K562 (cell line): ENCODE data around the gene CDH2. TPM values are rescaled to one million over a fixed set of nuclear protein-coding genes. Genes with fewer than 3 reads are reported as not detected.

Experiments
- ATAC-seq: fragments of 200-7000 bp; cut with Tn5 transposase; 3 replicates; pipeline ENCODE4 v1.9.1; 2020; ENCODE audit warnings: moderate library complexity
- BruUV-seq: library from RNA; stranded (reverse); fragments of 400-500 nt; replicated peaks from 2 replicates; lab custom pipeline; 2021; lab: Mats Ljungman, UMichigan
- CTCF ChIA-PET: fragments of 300-600 bp; formaldehyde crosslinking; extraction: SDS; loops from one replicate; lab custom pipeline; 2021; ENCODE audit warnings: low intra/inter-chr PET ratio; lab: Yijun Ruan, JAX
- POLR2A ChIA-PET: fragments of 300-600, 350-650 bp; sonication (Branson Sonifier 250); formaldehyde crosslinking; extraction: SDS; loops from one replicate; lab custom pipeline; 2021; ENCODE audit warnings: antibody characterized with exemption, inconsistent platforms; lab: Yijun Ruan, JAX
- DNase-seq, 4 experiments: peaks; one replicate each; pipeline versions ENCODE4 v3.0.0 to v3.0.0-alpha.2; 2011 to 2018; ENCODE audit warnings: low spot score in 3 of 4, mixed read lengths in 3 of 4; ENCODE audit errors: extremely low read depth in 1 of 4
- FAIRE-seq: peaks from 2 replicates; lab custom pipeline; 2011; peaks lifted over from hg19 to GRCh38; lab: Jason Lieb, UNC
- H2AFZ ChIP-seq: 2 replicates; pipeline ENCODE4 v1.6.0; 2011; ENCODE audit warnings: low read depth, low read length, control low read depth, inconsistent platforms
- H3K27ac ChIP-seq: fragments of 200-600 bp; 3 replicates; pipeline ENCODE4 v1.8.0; 2011; ENCODE audit warnings: low read depth, mild to moderate bottlenecking, control low read depth, inconsistent platforms, low read length, moderate library complexity, mixed read lengths; ENCODE audit errors: extremely low read depth
- H3K27me3 ChIP-seq, 2 experiments: fragments of 300-600 bp in 1 of 2; 2 replicates in 1 of 2; 3 replicates in 1 of 2; pipeline versions ENCODE4 v1.6.0 to v1.8.0; 2011; ENCODE audit warnings: inconsistent platforms in 2 of 2, low read length in 2 of 2, mild to moderate bottlenecking in 1 of 2, mixed read lengths in 1 of 2, moderate library complexity in 1 of 2; ENCODE audit not compliant: control insufficient read depth in 2 of 2, insufficient read depth in 2 of 2
- H3K36me3 ChIP-seq: fragments of 300-600 bp; 3 replicates; pipeline ENCODE4 v1.8.0; 2011; ENCODE audit warnings: mild to moderate bottlenecking, low read length, inconsistent platforms; ENCODE audit not compliant: control insufficient read depth, insufficient read depth
- H3K4me1 ChIP-seq, 2 experiments: fragments of 200-600 bp in 1 of 2; replicated peaks in 1 of 2; 2 replicates in 1 of 2; 3 replicates in 1 of 2; pipeline versions ENCODE4 v1.5.1 to v1.8.0; 2011; ENCODE audit warnings: inconsistent platforms in 2 of 2, low read length in 2 of 2, mild to moderate bottlenecking in 1 of 2, mixed read lengths in 1 of 2, moderate library complexity in 1 of 2; ENCODE audit not compliant: control insufficient read depth in 2 of 2, insufficient read depth in 2 of 2
- H3K4me2 ChIP-seq: 2 replicates; pipeline ENCODE4 v1.6.1; 2011; ENCODE audit warnings: low read length, control low read depth, inconsistent platforms, mixed read lengths; ENCODE audit not compliant: insufficient read depth
- H3K4me3 ChIP-seq: fragments of 200-600 bp; sonication (generic), shearing (Covaris generic); 2 replicates; pipeline ENCODE4 v1.5.1; 2016; ENCODE audit warnings: control low read depth, inconsistent platforms
- H3K79me2 ChIP-seq: fragments of 200-600 bp; 3 replicates; pipeline ENCODE4 v1.8.0; 2011; ENCODE audit warnings: low read length, inconsistent platforms; ENCODE audit not compliant: control insufficient read depth, insufficient read depth
- H3K9ac ChIP-seq, 2 experiments: 2 replicates each; pipeline versions ENCODE4 v1.6.0 to v1.6.1; 2011; ENCODE audit warnings: low read depth in 2 of 2, low read length in 2 of 2, control low read depth in 1 of 2, inconsistent platforms in 1 of 2, mild to moderate bottlenecking in 1 of 2, mixed read lengths in 1 of 2; ENCODE audit not compliant: insufficient read depth in 1 of 2
- H3K9me1 ChIP-seq: one replicate; pipeline ENCODE4 v1.6.0; 2011; ENCODE audit warnings: inconsistent platforms, mild to moderate bottlenecking, low read length, moderate library complexity; ENCODE audit not compliant: control insufficient read depth, insufficient read depth
- H3K9me3 ChIP-seq: replicated peaks from 2 replicates; pipeline ENCODE4 v1.5.1; 2011; ENCODE audit warnings: low read depth, low read length, inconsistent platforms; ENCODE audit not compliant: control insufficient read depth, insufficient read depth
- H4K20me1 ChIP-seq: replicated peaks from 2 replicates; pipeline ENCODE4 v1.6.1; 2011; ENCODE audit warnings: low read length, inconsistent platforms, mixed read lengths; ENCODE audit not compliant: control insufficient read depth, insufficient read depth
- ATF2 ChIP-seq: sonication (generic); formaldehyde crosslinking; IDR thresholded peaks from 2 replicates; pipeline ENCODE4 v1.8.1; 2022; ENCODE audit warnings: missing genetic modification reagents
- EP400 ChIP-seq: fragments of 450-650 bp; IDR thresholded peaks from 2 replicates; pipeline ENCODE4 v1.6.1; 2017; ENCODE audit warnings: antibody characterized with exemption, mild to moderate bottlenecking, moderate library complexity
- ESRRA ChIP-seq: fragments of 450-650 bp; IDR thresholded peaks from 2 replicates; pipeline ENCODE4 v1.6.1; 2014; ENCODE audit warnings: low read depth, mild to moderate bottlenecking, moderate library complexity, borderline replicate concordance
- NBN ChIP-seq: fragments of 450-650 bp; IDR thresholded peaks from 2 replicates; pipeline ENCODE4 v1.6.1; 2016; ENCODE audit warnings: low read depth, mild to moderate bottlenecking
- NCOA1 ChIP-seq: fragments of 450-650 bp; IDR thresholded peaks from 2 replicates; pipeline ENCODE4 v1.6.1; 2016; ENCODE audit warnings: low read depth
- ZNF518B ChIP-seq: fragments of 250-450 bp; sonication (Bioruptor Pico); IDR thresholded peaks from 2 replicates; pipeline ENCODE4 v1.5.0; 2021; ENCODE audit warnings: mild to moderate bottlenecking, moderate library complexity
- WGBS: fragments of 100-300 bp; shearing (Covaris generic); methylation state at CpG from one replicate; pipeline ENCODE4 v1.1.6; 2016; ENCODE audit warnings: low coverage, mixed read lengths; ENCODE audit not compliant: insufficient coverage; ENCODE audit errors: missing lambda C conversion rate; 5-methylcytosine and 5-hydroxymethylcytosine counted together
- in situ Hi-C: fragments of 300-500 bp; cut with MboI; formaldehyde crosslinking; loops from 4 replicates; pipeline ENCODE4 v1.15.0; 2018; ENCODE audit warnings: inconsistent platforms, mixed read lengths
- intact Hi-C: fragments of 100-400 bp; cut with micrococcal nuclease; formaldehyde crosslinking; loops from 2 replicates; pipeline ENCODE4 v1.14.2; 2022
- polyA plus RNA-seq, 8 experiments: library from polyadenylated mRNA; depleted of rRNA in 4 of 8; stranded (reverse) in 5 of 8; unstranded in 3 of 8; fragments of >200 nt; fragmentation: Nextera tagmentation in 2 of 8; fragmentation: Illumina TruSeq in 1 of 8; extraction: Ambion mirVana in 2 of 8; extraction: Trizol in 1 of 8; gene quantifications; 2 replicates each; pipeline versions ENCODE4 v1.2.1 to v1.2.3, GENCODE V29; 2011 to 2014; ENCODE audit warnings: inconsistent platforms in 1 of 8, missing spikeins in 1 of 8
- total RNA-seq, 7 experiments: library from RNA; depleted of rRNA in 6 of 7; stranded (reverse); fragments of >200 nt in 6 of 7; fragmentation: Illumina TruSeq in 2 of 7; extraction: Trizol in 2 of 7; gene quantifications; 2 replicates each; pipeline versions ENCODE4 v1.2.1 to v1.2.3, GENCODE V29; 2011 to 2021; ENCODE audit warnings: low replicate concordance in 1 of 7

Gene CDH2
- total and polyA plus RNA-seq, 9 of the 15 experiments (the other 6 are each of a cell fraction or from before 2014, with no cell fraction given) = 0.04 TPM; not detected in 8

GRCh38 chr18:28080876-28081300 is 96.0 kb downstream of the CDH2 start:
- no peaks in the 10 kb centered on the region for H3K27me3 ChIP-seq
- ATAC-seq (no peak), FAIRE-seq (no peak)
- no peak overlapping the region for H3K4me2 ChIP-seq
- POLR2A ChIA-PET = no interaction called here
- WGBS = 0% methylated on average over 1 of the region's 1 CpG
- TF ChIP-seq ESRRA = no peak
- TF ChIP-seq, all 486 proteins: peak for 0
- Histone ChIP-seq H3K4me3 (no peak overlapping the region), H3K9ac (no peak overlapping the region), H3K9me1 (no peaks in the 10 kb centered on the region), H3K36me3 (no peaks in the 10 kb centered on the region), H3K9me3 (no peaks in the 10 kb centered on the region), H3K27ac (no peak overlapping the region), H2AFZ (no peak overlapping the region), H3K79me2 (no peaks in the 10 kb centered on the region), H3K4me1 (no peaks in the 10 kb centered on the region), H4K20me1 (no peaks in the 10 kb centered on the region)
- BruUV-seq = no TSS peak
- CTCF ChIA-PET = no interaction called here
- DNase-seq = no peak
- in situ Hi-C loops = no loop called here
- intact Hi-C loops = no loop called here

GRCh38 chr18:28079883-28080282 is 97.0 kb downstream of the CDH2 start:
- DNase-seq (no peak), FAIRE-seq (no peak)

More at GRCh38 chr18:28079883-28080282, 97.0 kb downstream of the CDH2 start:
- no peaks in the 10 kb centered on the region for H3K9me1 ChIP-seq
- H3K9ac ChIP-seq = no peak overlapping the region
- no peak overlapping the region for H3K27ac ChIP-seq
- no peak overlapping the region for H2AFZ ChIP-seq
- no peak overlapping the region for H3K4me2 ChIP-seq
- BruUV-seq = no TSS peak
- ChIA-PET POLR2A (no interaction called here), CTCF (no interaction called here)
- no peak overlapping the region for H3K4me3 ChIP-seq
- H3K9me3 ChIP-seq = no peaks in the 10 kb centered on the region
- WGBS = 0% methylated on average over 2 of the region's 2 CpGs
- no peaks in the 10 kb centered on the region for H3K36me3 ChIP-seq
- no peak for ATAC-seq
- intact Hi-C loops = no loop called here
- TF ChIP-seq NCOA1 (no peak), EP400 (no peak), ZNF518B (CRISPR knock-in tag) (no peak), ATF2 (CRISPR knock-in tag) (no peak), NBN (no peak)
- in situ Hi-C loops = no loop called here
- no peaks in the 10 kb centered on the region for H3K27me3 ChIP-seq
- H4K20me1 ChIP-seq = no peaks in the 10 kb centered on the region
- H3K4me1 ChIP-seq = no peaks in the 10 kb centered on the region
- H3K79me2 ChIP-seq = no peaks in the 10 kb centered on the region
